Measurements from ENCODE around the gene MT1H. TPM values are rescaled to one million over a fixed set of nuclear protein-coding genes. Genes with fewer than 3 reads are reported as not detected.
"Not testable (repeated sequence)": the region's sequence is repeated elsewhere in the genome, so short reads cannot be mapped to it uniquely, and the experiment has no call there.

Gene MT1H
- 1,000 to 10,000 TPM in 1 of 4 donors, 10 to 100 TPM in 1, 1 to 10 TPM in 1, not detected in 1; 5.8 to 2,098 (median 30.1) TPM for total RNA-seq

- Histone ChIP-seq H3K27ac (peak within 1 kb of the TSS in 1 of 4 donors; percentile 93), H3K27me3 (no peaks in the 10 kb centered on the region), H3K4me1 (peaks cover 0 to 21% (median 0%) of the 10 kb centered on the region in 4 donors), H3K36me3 (no peaks in the 10 kb centered on the region), H3K9me3 (no peaks in the 10 kb centered on the region), H3K4me3 (peak within 1 kb of the TSS in 1 of 4 donors; percentile 56)
- TF ChIP-seq CTCF (IDR thresholded peaks at IDR 0.05) (no peak), POLR2A (IDR thresholded peaks at IDR 0.05) (no peak)
- peak in 2 of 3 donors; percentile 53 to 96 for DNase-seq
Observed at GRCh38 chr16:56669005-56669839, at the start of gene MT1H. TSS of gene MT1H (plus strand) at chr16:56669814. CDS start at chr16:56669885, 71 bp downstream.

GRCh38 chr16:56620339-56620897 lies 49.2 kb upstream of the MT1H start:
- TF ChIP-seq CTCF (IDR thresholded peaks at IDR 0.05) = no peak
- TF ChIP-seq POLR2A (IDR thresholded peaks at IDR 0.05) = no peak
- no peak overlapping the region for H3K27ac ChIP-seq
- no peak for DNase-seq
- H3K27me3 ChIP-seq = no peaks in the 10 kb centered on the region
- no peaks in the 10 kb centered on the region for H3K36me3 ChIP-seq
- H3K4me1 ChIP-seq = peaks cover 0 to 21% (median 2%) of the 10 kb centered on the region in 4 donors
- no peaks in the 10 kb centered on the region for H3K9me3 ChIP-seq
- H3K4me3 ChIP-seq = no peak overlapping the region

GRCh38 chr16:56621665-56622445 lies 47.8 kb upstream of the MT1H start:
- H3K4me3 ChIP-seq, H3K36me3 ChIP-seq, DNase-seq, H3K9me3 ChIP-seq, H3K27me3 ChIP-seq, H3K27ac ChIP-seq: not testable (repeated sequence)
- peaks cover 0 to 17% (median 4%) of the 10 kb centered on the region in 4 donors for H3K4me1 ChIP-seq

- DNase-seq, H3K27me3 ChIP-seq, H3K4me3 ChIP-seq, H3K27ac ChIP-seq, H3K9me3 ChIP-seq, H3K4me1 ChIP-seq, H3K36me3 ChIP-seq: not testable (repeated sequence)
Observed at GRCh38 chr16:56623184-56623583, 46.4 kb upstream of the MT1H start.

- no peak for TF ChIP-seq CTCF (IDR thresholded peaks at IDR 0.05)
- TF ChIP-seq POLR2A (IDR thresholded peaks at IDR 0.05) = no peak
- H3K27ac ChIP-seq = no peak overlapping the region
- H3K36me3 ChIP-seq = peaks cover 0 to 4% (median 0%) of the 10 kb centered on the region in 3 donors
- H3K4me3 ChIP-seq = no peak overlapping the region
- H3K9me3 ChIP-seq = no peaks in the 10 kb centered on the region
- DNase-seq = no peak
- peaks cover 0 to 8% (median 0%) of the 10 kb centered on the region in 4 donors for H3K4me1 ChIP-seq
- H3K27me3 ChIP-seq = no peaks in the 10 kb centered on the region
Observed at GRCh38 chr16:56623637-56624036, 46.0 kb upstream of the MT1H start.

GRCh38 chr16:56625140-56625942 lies 44.3 kb upstream of the MT1H start, which contains the start of gene MT1E:
TSS of gene MT1E (plus strand) at chr16:56625781. CDS start at chr16:56625852, 71 bp downstream.
- peak; percentile 43 to 70 for TF ChIP-seq POLR2A (IDR thresholded peaks at IDR 0.05)
- peak in 1 of 6 experiments; percentile 4 for TF ChIP-seq CTCF (IDR thresholded peaks at IDR 0.05)
- H3K4me1 ChIP-seq = peaks cover 0 to 8% (median 0%) of the 10 kb centered on the region in 4 donors
- peak within 1 kb of the TSS; percentile 35 to 71 (median 52) for H3K4me3 ChIP-seq
- DNase-seq = peak in 2 of 3 donors; percentile 73 to 92
- peaks cover 0 to 4% (median 0%) of the 10 kb centered on the region in 3 donors for H3K36me3 ChIP-seq
- peak within 1 kb of the TSS; percentile 63 to 94 (median 75) for H3K27ac ChIP-seq
- H3K9me3 ChIP-seq = no peaks in the 10 kb centered on the region
- no peaks in the 10 kb centered on the region for H3K27me3 ChIP-seq

Data from Peyer's patch (tissue), 4 donors.